ENCODE data around the gene ZNF735.
"Not testable (repeated sequence)": the region's sequence is repeated elsewhere in the genome, so short reads cannot be mapped to it uniquely, and the experiment has no call there.

ZNF735 gene

GRCh38 chr7:64192148-64192704 is 14.8 kb upstream of the ZNF735 start:
- H3K4me3 ChIP-seq (ENCODE audit: extremely low read depth, insufficient read depth, low read length, poor library complexity, severe bottlenecking), result no peak overlapping the region
- H3K9me3 ChIP-seq (ENCODE audit: control insufficient read depth, low read length), result peaks cover 35% of the 10 kb centered on the region
- H3K27ac ChIP-seq (ENCODE audit: low read depth, low read length, severe bottlenecking), result no peak overlapping the region
- H3K36me3 ChIP-seq (ENCODE audit: control insufficient read depth, insufficient read depth, low read length), result no peaks in the 10 kb centered on the region
- 85 to 90% methylated on average over 22 to 24 of the region's 24 CpGs for WGBS, 2 experiments (ENCODE audit: insufficient coverage in 2 of 2)
- no peaks in the 10 kb centered on the region for H3K4me1 ChIP-seq (ENCODE audit: control insufficient read depth, insufficient read depth, low read length, poor library complexity, severe bottlenecking)

GRCh38 chr7:64192775-64193174 is 14.2 kb upstream of the ZNF735 start:
- H3K27ac ChIP-seq (ENCODE audit: low read depth, low read length, severe bottlenecking), result no peak overlapping the region
- H3K4me1 ChIP-seq (ENCODE audit: control insufficient read depth, insufficient read depth, low read length, poor library complexity, severe bottlenecking), result no peaks in the 10 kb centered on the region
- H3K4me3 ChIP-seq (ENCODE audit: extremely low read depth, insufficient read depth, low read length, poor library complexity, severe bottlenecking), result no peak overlapping the region
- WGBS, 2 experiments (ENCODE audit: insufficient coverage in 2 of 2), result 62 to 65% methylated on average over 4 to 7 of the region's 8 CpGs
- no peaks in the 10 kb centered on the region for H3K36me3 ChIP-seq (ENCODE audit: control insufficient read depth, insufficient read depth, low read length)
- peaks cover 31% of the 10 kb centered on the region for H3K9me3 ChIP-seq (ENCODE audit: control insufficient read depth, low read length)

GRCh38 chr7:64219710-64220298 is 12.8 kb downstream of the ZNF735 start:
- not testable (repeated sequence) for H3K27ac ChIP-seq (ENCODE audit: low read depth, low read length, severe bottlenecking); H3K4me1 ChIP-seq (ENCODE audit: control insufficient read depth, insufficient read depth, low read length, poor library complexity, severe bottlenecking); H3K36me3 ChIP-seq (ENCODE audit: control insufficient read depth, insufficient read depth, low read length); H3K4me3 ChIP-seq (ENCODE audit: extremely low read depth, insufficient read depth, low read length, poor library complexity, severe bottlenecking)
- peaks cover 54% of the 10 kb centered on the region for H3K9me3 ChIP-seq (ENCODE audit: control insufficient read depth, low read length)
- 14 to 69% methylated on average over 1 to 2 of the region's 5 CpGs for WGBS, 2 experiments (ENCODE audit: insufficient coverage in 2 of 2)

GRCh38 chr7:64223366-64223765 is 16.4 kb downstream of the ZNF735 start:
- Histone ChIP-seq H3K9me3 (ENCODE audit: control insufficient read depth, low read length) (peaks cover 70% of the 10 kb centered on the region), H3K27ac (ENCODE audit: low read depth, low read length, severe bottlenecking) (no peak overlapping the region), H3K4me1 (ENCODE audit: control insufficient read depth, insufficient read depth, low read length, poor library complexity, severe bottlenecking) (no peaks in the 10 kb centered on the region), H3K4me3 (ENCODE audit: extremely low read depth, insufficient read depth, low read length, poor library complexity, severe bottlenecking) (no peak overlapping the region), H3K36me3 (ENCODE audit: control insufficient read depth, insufficient read depth, low read length) (no peaks in the 10 kb centered on the region)
- WGBS, 2 experiments (ENCODE audit: insufficient coverage in 2 of 2), result 30 to 63% methylated on average over 1 to 2 of the region's 2 CpGs

GRCh38 chr7:64228174-64228573 is 21.2 kb downstream of the ZNF735 start, which contains the start of gene ZNF679:
ZNF679 (plus strand) TSS chr7:64228474; CDS start chr7:64249118, 20,644 bp downstream.
- not testable (repeated sequence) for H3K4me1 ChIP-seq (ENCODE audit: control insufficient read depth, insufficient read depth, low read length, poor library complexity, severe bottlenecking); H3K27ac ChIP-seq (ENCODE audit: low read depth, low read length, severe bottlenecking); H3K36me3 ChIP-seq (ENCODE audit: control insufficient read depth, insufficient read depth, low read length); H3K4me3 ChIP-seq (ENCODE audit: extremely low read depth, insufficient read depth, low read length, poor library complexity, severe bottlenecking)
- peaks cover 63% of the 10 kb centered on the region for H3K9me3 ChIP-seq (ENCODE audit: control insufficient read depth, low read length)
- WGBS, 2 experiments (ENCODE audit: insufficient coverage in 2 of 2), result 50 to 86% methylated on average over 1 of the region's 1 CpG

GRCh38 chr7:64266341-64266919 is 59.4 kb downstream of the ZNF735 start:
- H3K27ac ChIP-seq (ENCODE audit: low read depth, low read length, severe bottlenecking), result no peak overlapping the region
- H3K36me3 ChIP-seq (ENCODE audit: control insufficient read depth, insufficient read depth, low read length), result no peaks in the 10 kb centered on the region
- no peaks in the 10 kb centered on the region for H3K4me1 ChIP-seq (ENCODE audit: control insufficient read depth, insufficient read depth, low read length, poor library complexity, severe bottlenecking)
- no peak overlapping the region for H3K4me3 ChIP-seq (ENCODE audit: extremely low read depth, insufficient read depth, low read length, poor library complexity, severe bottlenecking)
- peaks cover 28% of the 10 kb centered on the region for H3K9me3 ChIP-seq (ENCODE audit: control insufficient read depth, low read length)
- WGBS, 2 experiments (ENCODE audit: insufficient coverage in 2 of 2), result 80% methylated on average over 1 of the region's 1 CpG; no CpG with 5 or more reads in 1 of the 2 experiments

Data from mesodermal cell (in vitro differentiated cells).